H1 (cell line): ENCODE results near the gene KLHL9. TPM values are rescaled to one million over a fixed set of nuclear protein-coding genes. Genes with fewer than 3 reads are reported as not detected.

ENCODE experiments used
- CTCF ChIA-PET: fragments of 300-600 bp; sonication (Branson Sonifier 250); formaldehyde crosslinking; loops from one replicate; lab custom pipeline; 2021; ENCODE audit not compliant: partially characterized antibody; lab: Charles Lee
- POLR2A ChIA-PET: fragments of 300-600 bp; sonication (Branson Sonifier 250); formaldehyde crosslinking; loops from one replicate; lab custom pipeline; 2021; ENCODE audit warnings: inconsistent platforms; ENCODE audit not compliant: partially characterized antibody; lab: Charles Lee
- DNase-seq, 2 experiments: peaks; one replicate each; pipeline versions ENCODE4 v3.0.0 to v3.0.0-alpha.2; 2010 to 2022; ENCODE audit warnings: low spot score in 2 of 2, low read depth in 1 of 2, mixed read lengths in 1 of 2
- FAIRE-seq: peaks from 2 replicates; lab custom pipeline; 2011; peaks lifted over from hg19 to GRCh38; lab: Jason Lieb, UNC
- H2AFZ ChIP-seq: 2 replicates; pipeline ENCODE4 v1.8.1; 2012; ENCODE audit warnings: low read length, inconsistent platforms
- H2AK5ac ChIP-seq: 2 replicates; pipeline ENCODE4 v1.6.1; 2013; ENCODE audit warnings: low read depth, low read length
- H2BK120ac ChIP-seq: replicated peaks from 2 replicates; pipeline ENCODE3; 2013; ENCODE audit warnings: low read depth, low read length, inconsistent platforms
- H2BK12ac ChIP-seq: 2 replicates; pipeline ENCODE4 v1.6.1; 2013; ENCODE audit warnings: low read depth, low read length
- H2BK15ac ChIP-seq: 2 replicates; pipeline ENCODE4 v1.6.1; 2013; ENCODE audit warnings: low read length
- H2BK20ac ChIP-seq: 2 replicates; pipeline ENCODE4 v1.6.1; 2013; ENCODE audit warnings: low read length
- H2BK5ac ChIP-seq: 2 replicates; pipeline ENCODE4 v1.6.1; 2013; ENCODE audit warnings: low read depth, low read length
- H3K14ac ChIP-seq: 2 replicates; pipeline ENCODE4 v1.6.1; 2013; ENCODE audit warnings: inconsistent platforms; ENCODE audit not compliant: insufficient read length
- H3K18ac ChIP-seq: 2 replicates; pipeline ENCODE4 v1.6.1; 2013; ENCODE audit warnings: low read length; ENCODE audit errors: extremely low read depth
- H3K23ac ChIP-seq: 2 replicates; pipeline ENCODE4 v1.6.1; 2013; ENCODE audit warnings: inconsistent platforms; ENCODE audit not compliant: insufficient read length
- H3K23me2 ChIP-seq: 2 replicates; pipeline ENCODE4 v1.6.1; 2013; ENCODE audit warnings: low read depth, low read length
- H3K27ac ChIP-seq: 2 replicates; pipeline ENCODE4 v1.6.1; 2011; ENCODE audit warnings: low read depth, low read length, inconsistent platforms
- H3K27me3 ChIP-seq, 4 experiments: replicated peaks in 1 of 4; 1 replicate in 1 of 4; 2 replicates in 3 of 4; pipeline versions ENCODE4 v1.6.1 to v1.8.1; 2011 to 2013; ENCODE audit warnings: low read length in 3 of 4, mild to moderate bottlenecking in 3 of 4, inconsistent platforms in 2 of 4, mixed read lengths in 2 of 4, moderate library complexity in 1 of 4; ENCODE audit not compliant: control insufficient read depth in 3 of 4, insufficient read depth in 3 of 4; ENCODE audit errors: extremely low read depth in 1 of 4
- H3K36me3 ChIP-seq, 4 experiments: 2 replicates each; pipeline versions ENCODE4 v1.6.1 to v1.8.1; 2011 to 2013; ENCODE audit warnings: mild to moderate bottlenecking in 4 of 4, low read length in 3 of 4, moderate library complexity in 2 of 4, control low read depth in 1 of 4, inconsistent platforms in 1 of 4; ENCODE audit not compliant: insufficient read depth in 4 of 4, control insufficient read depth in 2 of 4
- H3K4ac ChIP-seq: replicated peaks from 2 replicates; pipeline ENCODE3; 2013; ENCODE audit warnings: low read length, low read depth, mixed read lengths, inconsistent platforms; ENCODE audit not compliant: insufficient read length
- H3K4me1 ChIP-seq, 4 experiments: replicated peaks in 1 of 4; 1 replicate in 1 of 4; 2 replicates in 3 of 4; pipeline versions ENCODE4 v1.6.1 to v1.8.1; 2011 to 2013; ENCODE audit warnings: low read length in 3 of 4, inconsistent platforms in 2 of 4, mixed read lengths in 1 of 4; ENCODE audit not compliant: insufficient read depth in 4 of 4, control insufficient read depth in 3 of 4
- H3K4me2 ChIP-seq, 2 experiments: 2 replicates each; pipeline versions ENCODE4 v1.6.1 to v1.8.1; 2011 to 2013; ENCODE audit warnings: low read depth in 2 of 2, low read length in 2 of 2, control low read depth in 1 of 2, inconsistent platforms in 1 of 2, mild to moderate bottlenecking in 1 of 2; ENCODE audit not compliant: insufficient read depth in 1 of 2
- H3K4me3 ChIP-seq, 4 experiments: fragments of 200-600, 300-600 bp in 1 of 4; sonication (generic), shearing (Covaris generic), sonication (Bioruptor Twin) in 1 of 4; 2 replicates each; pipeline versions ENCODE4 v1.5.1 to v1.8.1; 2011 to 2016; ENCODE audit warnings: low read length in 4 of 4, low read depth in 3 of 4, control low read depth in 2 of 4, inconsistent platforms in 2 of 4, mild to moderate bottlenecking in 2 of 4, mixed read lengths in 1 of 4, moderate library complexity in 1 of 4; ENCODE audit not compliant: insufficient read depth in 2 of 4; ENCODE audit errors: extremely low read depth in 1 of 4
- H3K56ac ChIP-seq: replicated peaks from 2 replicates; pipeline ENCODE3; 2013; ENCODE audit warnings: low read depth, mild to moderate bottlenecking, mixed read lengths, low read length, inconsistent platforms; ENCODE audit not compliant: insufficient read length
- H3K79me1 ChIP-seq: 2 replicates; pipeline ENCODE4 v1.6.1; 2013; ENCODE audit warnings: low read depth, low read length, control low read depth
- H3K79me2 ChIP-seq, 2 experiments: 2 replicates each; pipeline versions ENCODE4 v1.6.1 to v1.8.1; 2012 to 2013; ENCODE audit warnings: low read length in 2 of 2, mild to moderate bottlenecking in 2 of 2, inconsistent platforms in 1 of 2; ENCODE audit not compliant: insufficient read depth in 2 of 2, control insufficient read depth in 1 of 2
- H3K9ac ChIP-seq, 4 experiments: replicated peaks in 1 of 4; 1 replicate in 1 of 4; 2 replicates in 3 of 4; pipeline versions ENCODE4 v1.6.1 to v1.8.1; 2011 to 2013; ENCODE audit warnings: low read depth in 3 of 4, low read length in 3 of 4, control low read depth in 2 of 4, mild to moderate bottlenecking in 2 of 4, moderate library complexity in 2 of 4, inconsistent platforms in 1 of 4; ENCODE audit errors: extremely low read depth in 1 of 4
- H3K9me3 ChIP-seq, 2 experiments: 2 replicates each; pipeline versions ENCODE4 v1.6.1 to v1.8.1; 2012 to 2013; ENCODE audit warnings: mild to moderate bottlenecking in 2 of 2, moderate library complexity in 2 of 2, control low read depth in 1 of 2, inconsistent platforms in 1 of 2, low read depth in 1 of 2, low read length in 1 of 2, mixed read lengths in 1 of 2; ENCODE audit not compliant: insufficient read depth in 2 of 2
- H4K20me1 ChIP-seq, 2 experiments: replicated peaks in 1 of 2; 2 replicates each; pipeline versions ENCODE3 to v1.8.1; 2011 to 2013; ENCODE audit warnings: inconsistent platforms in 2 of 2, low read length in 2 of 2, mild to moderate bottlenecking in 1 of 2; ENCODE audit not compliant: insufficient read depth in 2 of 2, control insufficient read depth in 1 of 2
- H4K5ac ChIP-seq: 2 replicates; pipeline ENCODE4 v1.6.1; 2013; ENCODE audit warnings: low read length, low read depth, mixed read lengths, inconsistent platforms; ENCODE audit not compliant: insufficient read length
- H4K8ac ChIP-seq: 2 replicates; pipeline ENCODE4 v1.8.0; 2013; ENCODE audit warnings: mild to moderate bottlenecking, moderate library complexity, low read length, inconsistent platforms; ENCODE audit not compliant: insufficient read depth; ENCODE audit errors: extremely low read depth
- H4K91ac ChIP-seq: replicated peaks from 2 replicates; pipeline ENCODE3; 2013; ENCODE audit warnings: low read length, mixed read lengths, inconsistent platforms; ENCODE audit not compliant: insufficient read length
- CBX5 ChIP-seq: fragments of 300-800, 300-1000 bp; sonication (generic); IDR thresholded peaks from 2 replicates; pipeline ENCODE4 v1.7.1; 2016; ENCODE audit warnings: antibody characterized with exemption, low read length, low read depth
- EP300 ChIP-seq, 2 experiments: IDR thresholded peaks; 1 replicate in 1 of 2; 2 replicates in 1 of 2; pipeline ENCODE4 v1.6.1; 2011 to 2012; ENCODE audit warnings: low read depth in 2 of 2, low read length in 2 of 2, mild to moderate bottlenecking in 2 of 2, borderline replicate concordance in 1 of 2, inconsistent platforms in 1 of 2, moderate library complexity in 1 of 2
- HDAC2 ChIP-seq, 2 experiments: fragments of 300-600 bp in 1 of 2; sonication (generic) in 1 of 2; IDR thresholded peaks; 2 replicates each; pipeline ENCODE4 v1.6.1; 2011 to 2012; ENCODE audit warnings: low read depth in 2 of 2, low read length in 2 of 2, mild to moderate bottlenecking in 2 of 2, moderate library complexity in 2 of 2, borderline replicate concordance in 1 of 2, inconsistent platforms in 1 of 2
- SIN3A ChIP-seq, 2 experiments: IDR thresholded peaks in 1 of 2; conservative IDR thresholded peaks in 1 of 2; 2 replicates each; pipeline ENCODE4 v1.6.1; 2011 to 2012; ENCODE audit warnings: low read length in 2 of 2, improper control_type of control experiment in 1 of 2, low read depth in 1 of 2, mild to moderate bottlenecking in 1 of 2
- SP2 ChIP-seq: IDR thresholded peaks from 2 replicates; pipeline ENCODE4 v1.6.1; 2012; ENCODE audit warnings: mild to moderate bottlenecking, low read length, inconsistent platforms
- TAF7 ChIP-seq: optimal IDR thresholded peaks from 2 replicates; pipeline ENCODE3; 2011; ENCODE audit warnings: low read depth, mild to moderate bottlenecking, inconsistent platforms, low read length, moderate library complexity, borderline replicate concordance
- TEAD4 ChIP-seq: IDR thresholded peaks from 2 replicates; pipeline ENCODE4 v1.6.1; 2012; ENCODE audit warnings: low read depth, low read length, inconsistent platforms, mixed read lengths
- WGBS, 2 experiments: shearing (Covaris generic) in 1 of 2; methylation state at CpG; one replicate each; pipeline versions ENCODE4 v1.1.6 to v1.1.7; 2013 to 2015; ENCODE audit warnings: low lambda C conversion rate in 2 of 2, mixed read lengths in 2 of 2, inconsistent platforms in 1 of 2, low coverage in 1 of 2, missing lambda C conversion rate in 1 of 2; ENCODE audit not compliant: insufficient replicate concordance in 2 of 2, insufficient coverage in 1 of 2, insufficient read length in 1 of 2; ENCODE audit errors: extremely low coverage in 1 of 2, missing lambda C conversion rate in 1 of 2; 5-methylcytosine and 5-hydroxymethylcytosine counted together
- polyA plus RNA-seq, 7 experiments: library from polyadenylated mRNA; depleted of rRNA in 3 of 7; stranded (reverse) in 5 of 7; unstranded in 2 of 7; fragments of >200 nt in 5 of 7; fragments of 200-250 nt in 2 of 7; gene quantifications; 1 replicate in 5 of 7; 2 replicates in 1 of 7; 4 replicates in 1 of 7; pipeline versions ENCODE4 v1.2.1 to v1.2.3, GENCODE V29; 2011 to 2013; ENCODE audit warnings: missing spikeins in 2 of 7, mixed read lengths in 2 of 7
- total RNA-seq: library from RNA; stranded (reverse); fragmentation: NEBNext Ultra II Directional; extraction: Animal tissue kit (Norgen Biotek cat#: 25700); gene quantifications from 2 replicates; pipeline ENCODE4 v1.2.1, GENCODE V29; 2021

The KLHL9 gene
- total and polyA plus RNA-seq, 2 of the 8 experiments (the other 6 are each of a cell fraction or from before 2014, with no cell fraction given), result 4.9 to 15.7 TPM

GRCh38 chr9:21381448-21382339, 46.5 kb upstream of the KLHL9 start:
- POLR2A ChIA-PET, result no interaction called here
- FAIRE-seq (peak; percentile 52), DNase-seq (no peak)
- Histone ChIP-seq H3K9ac (no peak overlapping the region), H3K36me3 (no peaks in the 10 kb centered on the region), H2BK15ac (no peak overlapping the region), H4K91ac (no peak overlapping the region), H4K20me1 (no peaks in the 10 kb centered on the region), H2AK5ac (no peak overlapping the region), H3K4me1 (peaks cover 3 to 9% (median 5%) of the 10 kb centered on the region in 4 experiments; a peak in 4 of 7 replicates), H3K79me2 (no peaks in the 10 kb centered on the region), H3K4me2 (peak overlapping the region; percentile 12 to 22; a peak in 1 of 4 replicates), H3K56ac (no peak overlapping the region), H3K27me3 (no peaks in the 10 kb centered on the region), H3K23ac (no peak overlapping the region), H3K9me3 (no peaks in the 10 kb centered on the region), H4K5ac (no peak overlapping the region), H3K27ac (no peak overlapping the region), H4K8ac (no peak overlapping the region), H2BK5ac (no peak overlapping the region), H2AFZ (no peak overlapping the region), H3K18ac (no peak overlapping the region), H2BK12ac (no peak overlapping the region; the same call in 1 of the 2 replicates), H3K79me1 (no peaks in the 10 kb centered on the region), H3K14ac (no peak overlapping the region), H3K23me2 (no peaks in the 10 kb centered on the region), H2BK120ac (no peak overlapping the region), H3K4me3 (no peak overlapping the region), H3K4ac (no peak overlapping the region), H2BK20ac (no peak overlapping the region)
- no peak; a peak in 1 of 3 replicates for TF ChIP-seq EP300 (IDR thresholded peaks at IDR 0.05; ENCODE audit: borderline replicate concordance in 1 of 2, low read depth in 2 of 2, low read length in 2 of 2)
- TF ChIP-seq TAF7, result no peak
- TF ChIP-seq TEAD4, result peak; percentile 79
- TF ChIP-seq SIN3A (conservative IDR thresholded peaks at IDR 0.05 in 1 of 2, IDR thresholded peaks at IDR 0.05 in 1 of 2; ENCODE audit: low read depth in 1 of 2, low read length in 2 of 2), result 0 out of 4 replicates have a peak, but pooled peaks of 1 of the 2 experiments have one; percentile 29
- TF ChIP-seq SP2, result no peak
- no peak for TF ChIP-seq CBX5
- no peak for TF ChIP-seq HDAC2 (IDR thresholded peaks at IDR 0.05; ENCODE audit: borderline replicate concordance in 1 of 2, low read depth in 2 of 2, low read length in 2 of 2)
- 69% methylated on average over 5 of the region's 5 CpGs; no CpG with 5 or more reads in 1 of the 2 experiments for WGBS, 2 experiments
- CTCF ChIA-PET, result interaction anchor here (0.7 to 1.9 kb wide), 2 partner anchors 10 to 13 kb away, joined by 6 read pairs; no protein-coding TSS in a partner anchor
